ENCODE results near the gene LRCH1.

DNA sequence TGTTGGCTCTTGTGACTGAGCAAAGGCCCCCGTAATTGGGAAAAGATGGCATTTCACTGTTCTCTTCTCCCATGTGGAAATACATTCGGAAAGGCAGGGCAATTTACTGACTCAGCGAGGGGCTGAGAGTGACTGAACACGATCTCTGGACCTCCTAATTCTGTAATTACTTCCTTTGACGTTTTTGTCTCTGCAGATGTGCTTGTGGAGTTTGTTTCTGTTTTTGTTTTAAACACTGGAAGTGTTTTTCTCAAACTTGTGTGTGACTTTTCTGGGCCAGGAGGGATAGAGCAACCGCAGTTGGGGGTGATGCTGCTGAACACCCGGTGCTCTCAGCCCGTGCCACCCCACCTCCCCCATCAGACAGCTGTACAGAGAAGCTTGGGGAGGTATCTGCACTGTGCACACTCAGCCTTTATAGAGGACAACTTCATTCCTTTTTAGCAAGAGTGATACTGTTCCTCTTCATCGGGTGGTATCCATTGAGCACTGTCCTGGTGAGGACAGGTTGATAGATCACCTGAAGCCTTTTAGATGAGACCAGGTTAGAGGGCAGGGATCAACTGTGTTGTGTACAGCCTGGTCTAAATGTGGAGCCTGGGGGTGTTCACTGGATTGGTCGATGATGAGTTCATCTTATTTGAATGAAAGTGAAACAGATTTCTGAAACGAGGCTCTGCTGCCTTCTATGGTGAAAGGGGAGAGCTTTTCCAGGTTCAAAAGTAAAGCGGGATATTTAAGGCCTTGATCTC is 126.6 kb downstream of the LRCH1 start:
- TF ChIP-seq CTCF (conservative IDR thresholded peaks at IDR 0.05 in 1 of 2, IDR thresholded peaks at IDR 0.05 in 1 of 2; ENCODE audit: low read depth in 1 of 2, low read length in 2 of 2) (peak in 1 of 2 donors; percentile 16), EZH2 (IDR thresholded peaks at IDR 0.05; ENCODE audit: low read length, missing control alignments) (no peak)

Data from fibroblast of lung (primary cell).